GM12801 (cell line): ENCODE data around the gene SPAG8.

Experiments
- CTCF ChIP-seq: IDR thresholded peaks from one replicate; pipeline ENCODE4 v1.5.1; 2011; ENCODE audit warnings: control low read depth; ENCODE audit not compliant: insufficient read length; ENCODE audit errors: extremely low read depth

Gene SPAG8

GRCh38 chr9:35842795-35843194 is 30.7 kb upstream of the SPAG8 start:
- no peak for TF ChIP-seq CTCF

- TF ChIP-seq CTCF: no peak
Measured at GRCh38 chr9:35842020-35842745, 30.1 kb upstream of the SPAG8 start.

GRCh38 chr9:35841645-35841900 is 29.5 kb upstream of the SPAG8 start:
- TF ChIP-seq CTCF: no peak

- TF ChIP-seq CTCF: no peak
Measured at GRCh38 chr9:35840881-35841644, 29.0 kb upstream of the SPAG8 start.

GRCh38 chr9:35839926-35840325 is 27.9 kb upstream of the SPAG8 start:
- TF ChIP-seq CTCF: no peak

- TF ChIP-seq CTCF: no peak
Measured at GRCh38 chr9:35836595-35836994, 24.5 kb upstream of the SPAG8 start.

GRCh38 chr9:35835766-35836165 is 23.7 kb upstream of the SPAG8 start:
- no peak for TF ChIP-seq CTCF
